Fibroblast of skin of back (primary cell): Measurements from ENCODE around the gene SNAP29.
"Not testable (repeated sequence)": the region's sequence is repeated elsewhere in the genome, so short reads cannot be mapped to it uniquely, and the experiment has no call there.

Experiments used
- DNase-seq: peaks from one replicate; pipeline ENCODE4 v3.0.0-alpha.2; 2013

Gene SNAP29

GRCh38 chr22:20836987-20837823, 21.6 kb upstream of the SNAP29 start:
- DNase-seq = no peak

GRCh38 chr22:20839354-20839753, 19.5 kb upstream of the SNAP29 start:
- not testable (repeated sequence) for DNase-seq

- no peak for DNase-seq
Measured at GRCh38 chr22:20839837-20840645, 18.8 kb upstream of the SNAP29 start.

- no peak for DNase-seq
Measured at GRCh38 chr22:20840646-20841371, 18.0 kb upstream of the SNAP29 start.

- DNase-seq = no peak
Measured at GRCh38 chr22:20843501-20843900, 15.3 kb upstream of the SNAP29 start.

GRCh38 chr22:20844055-20845037, 14.5 kb upstream of the SNAP29 start:
- no peak for DNase-seq

- no peak for DNase-seq
Measured at GRCh38 chr22:20847318-20847822, 11.4 kb upstream of the SNAP29 start.

- no peak for DNase-seq
Measured at GRCh38 chr22:20852076-20852475, 6.7 kb upstream of the SNAP29 start.

- DNase-seq = no peak
Measured at GRCh38 chr22:20852503-20852902, 6.3 kb upstream of the SNAP29 start.

- DNase-seq = no peak
Measured at GRCh38 chr22:20853236-20853660, 5.6 kb upstream of the SNAP29 start.

GRCh38 chr22:20857247-20857643, 1.6 kb upstream of the SNAP29 start:
- DNase-seq = no peak

GRCh38 chr22:20857838-20858614, 781 bp upstream of the SNAP29 start:
- DNase-seq = peak; percentile 86

GRCh38 chr22:20859615-20860014, 808 bp downstream of the SNAP29 start:
- DNase-seq = no peak

GRCh38 chr22:20862540-20862939, 3.7 kb downstream of the SNAP29 start:
- DNase-seq = no peak

GRCh38 chr22:20863366-20863765, 4.6 kb downstream of the SNAP29 start:
- DNase-seq = no peak

GRCh38 chr22:20864186-20864908, 5.5 kb downstream of the SNAP29 start:
- DNase-seq = no peak

- no peak for DNase-seq
Measured at GRCh38 chr22:20865331-20865730, 6.5 kb downstream of the SNAP29 start.

GRCh38 chr22:20865875-20866445, 7.2 kb downstream of the SNAP29 start:
- no peak for DNase-seq

- DNase-seq = no peak
Measured at GRCh38 chr22:20866736-20867135, 7.9 kb downstream of the SNAP29 start.
